HCT116 (cell line): ENCODE results near the gene NAA80. TPM values are rescaled to one million over a fixed set of nuclear protein-coding genes. Genes with fewer than 3 reads are reported as not detected.

ENCODE experiments used
- ATAC-seq: fragments of 200-7000 bp; cut with Tn5 transposase; 2 replicates; pipeline ENCODE4 v1.9.1; 2020; ENCODE audit warnings: mild to moderate bottlenecking, moderate library complexity
- BruUV-seq: library from RNA; stranded (reverse); fragments of 400-500 nt; replicated peaks from 2 replicates; lab custom pipeline; 2021; lab: Mats Ljungman, UMichigan
- CTCF ChIA-PET: fragments of 300-600 bp; sonication (Branson Sonifier 250); formaldehyde crosslinking; loops from one replicate; lab custom pipeline; 2021; ENCODE audit warnings: antibody characterized with exemption; lab: Charles Lee
- POLR2A ChIA-PET: fragments of 300-600, 350-600 bp; sonication (Branson Sonifier 250); formaldehyde crosslinking; loops from one replicate; lab custom pipeline; 2021; ENCODE audit warnings: antibody characterized with exemption; lab: Charles Lee
- RAD21 ChIA-PET, 2 experiments: fragments of 300-600 bp; sonication (Branson Sonifier 250); formaldehyde crosslinking; loops; one replicate each; lab custom pipeline; 2023; ENCODE audit warnings: low total read pairs in 2 of 2; ENCODE audit not compliant: uncharacterized antibody in 2 of 2, unreplicated experiment in 2 of 2, low non-redundant PET in 1 of 2; lab: Charles Lee
- DNase-seq: peaks from one replicate; pipeline ENCODE4 v3.0.0-alpha.2; 2010; ENCODE audit warnings: low read depth, low spot score
- H2AFZ ChIP-seq: fragments of 200-600 bp; shearing (Covaris generic), sonication (generic); 2 replicates; pipeline ENCODE4 v1.6.1; 2017; ENCODE audit warnings: low read depth, mixed run types, mixed read lengths, antibody characterized with exemption, low read length; ENCODE audit not compliant: poor library complexity, severe bottlenecking
- H3K27ac ChIP-seq: 2 replicates; pipeline ENCODE4 v1.5.1; 2012; ENCODE audit warnings: low read depth, low read length
- H3K27me3 ChIP-seq: fragments of 200-600 bp; sonication (generic); 2 replicates; pipeline ENCODE4 v1.6.1; 2016; ENCODE audit warnings: mixed run types, low read length, mixed read lengths; ENCODE audit not compliant: insufficient read depth
- H3K36me3 ChIP-seq, 2 experiments: fragments of 200-500 bp in 1 of 2; fragments of 200-600 bp in 1 of 2; sonication (Bioruptor generic) in 1 of 2; sonication (generic) in 1 of 2; 2 replicates each; pipeline versions ENCODE4 v1.5.1 to v1.6.1; 2014 to 2016; ENCODE audit warnings: low read length in 2 of 2, inconsistent platforms in 1 of 2, mixed read lengths in 1 of 2, mixed run types in 1 of 2; ENCODE audit not compliant: insufficient read depth in 2 of 2, control insufficient read depth in 1 of 2
- H3K4me1 ChIP-seq, 2 experiments: fragments of 200-600 bp in 1 of 2; sonication (generic) in 1 of 2; 2 replicates each; pipeline versions ENCODE4 v1.5.1 to v1.6.1; 2012 to 2017; ENCODE audit warnings: low read length in 2 of 2, inconsistent platforms in 1 of 2, mild to moderate bottlenecking in 1 of 2, mixed read lengths in 1 of 2, mixed run types in 1 of 2, moderate library complexity in 1 of 2; ENCODE audit not compliant: insufficient read depth in 2 of 2, control insufficient read depth in 1 of 2
- H3K4me2 ChIP-seq: fragments of 200-600 bp; sonication (generic); 2 replicates; pipeline ENCODE4 v1.6.1; 2017; ENCODE audit warnings: mixed run types, low read length, mixed read lengths
- H3K4me3 ChIP-seq, 2 experiments: fragments of 200-600 bp in 1 of 2; sonication (generic) in 1 of 2; replicated peaks in 1 of 2; 2 replicates each; pipeline ENCODE4 v1.5.1; 2011 to 2016; ENCODE audit warnings: low read length in 2 of 2, control low read depth in 1 of 2, low read depth in 1 of 2, mild to moderate bottlenecking in 1 of 2, mixed read lengths in 1 of 2, mixed run types in 1 of 2
- H3K79me2 ChIP-seq: fragments of 200-600 bp; sonication (generic); 2 replicates; pipeline ENCODE4 v1.6.1; 2017; ENCODE audit warnings: mild to moderate bottlenecking, mixed run types, low read length, moderate library complexity, mixed read lengths; ENCODE audit not compliant: insufficient read depth
- H3K9ac ChIP-seq: fragments of 200-600 bp; sonication (generic); 2 replicates; pipeline ENCODE4 v1.6.1; 2016; ENCODE audit warnings: low read length, mixed read lengths
- H3K9me2 ChIP-seq: fragments of 200-600 bp; sonication (generic), shearing (Covaris generic); 2 replicates; pipeline ENCODE4 v1.6.1; 2017; ENCODE audit warnings: mixed run types, mild to moderate bottlenecking, moderate library complexity; ENCODE audit not compliant: insufficient read depth
- H3K9me3 ChIP-seq, 2 experiments: fragments of 200-500 bp in 1 of 2; fragments of 200-600 bp in 1 of 2; sonication (Bioruptor generic) in 1 of 2; sonication (generic) in 1 of 2; 2 replicates each; pipeline ENCODE4 v1.6.1; 2014 to 2017; ENCODE audit warnings: low read length in 2 of 2, mixed read lengths in 2 of 2, inconsistent platforms in 1 of 2, low read depth in 1 of 2, mild to moderate bottlenecking in 1 of 2, mixed run types in 1 of 2, moderate library complexity in 1 of 2; ENCODE audit not compliant: control insufficient read depth in 1 of 2, insufficient read depth in 1 of 2
- H4K20me1 ChIP-seq: fragments of 200-600 bp; sonication (generic), shearing (Covaris generic); 2 replicates; pipeline ENCODE4 v1.6.1; 2017; ENCODE audit warnings: mixed run types, mild to moderate bottlenecking, moderate library complexity; ENCODE audit not compliant: insufficient read depth
- ATF3 ChIP-seq: IDR thresholded peaks from 2 replicates; pipeline ENCODE4 v1.6.1; 2012
- CTCF ChIP-seq, 3 experiments: fragments of 200-600 bp in 1 of 3; sonication (generic) in 1 of 3; IDR thresholded peaks in 2 of 3; conservative IDR thresholded peaks in 1 of 3; 2 replicates each; pipeline ENCODE4 v1.5.1; 2012 to 2017; ENCODE audit warnings: low read depth in 2 of 3, low read length in 2 of 3, antibody characterized with exemption in 1 of 3, borderline replicate concordance in 1 of 3, control low read depth in 1 of 3, mild to moderate bottlenecking in 1 of 3, mixed read lengths in 1 of 3, mixed run types in 1 of 3, moderate library complexity in 1 of 3; ENCODE audit not compliant: insufficient read depth in 1 of 3
- POLR2A ChIP-seq: IDR thresholded peaks from 2 replicates; pipeline ENCODE4 v1.7.0; 2011; ENCODE audit warnings: borderline replicate concordance; ENCODE audit not compliant: insufficient read depth, insufficient read length; ENCODE audit errors: extremely low read depth
- REST ChIP-seq: IDR thresholded peaks from 2 replicates; pipeline ENCODE4 v1.6.1; 2012; ENCODE audit warnings: low read depth
- SIN3A ChIP-seq: IDR thresholded peaks from 2 replicates; pipeline ENCODE4 v1.6.1; 2012; ENCODE audit warnings: low read depth
- SP1 ChIP-seq: IDR thresholded peaks from 2 replicates; pipeline ENCODE4 v1.6.1; 2012; ENCODE audit warnings: low read depth
- intact Hi-C: fragments of 100-400 bp; cut with micrococcal nuclease; formaldehyde crosslinking; loops from 2 replicates; pipeline ENCODE4 v1.10.0; 2022
- total RNA-seq: library from RNA; stranded (reverse); gene quantifications from one replicate; pipeline ENCODE4 v1.2.1, GENCODE V29; 2021; ENCODE audit not compliant: unreplicated experiment

Gene NAA80
- total RNA-seq, 1 experiment from 2014 or later = 21.3 TPM

- Histone ChIP-seq H2AFZ (no peak overlapping the region), H3K27me3 (no peaks in the 10 kb centered on the region), H3K27ac (no peak overlapping the region), H3K4me2 (peak overlapping the region; percentile 17; the same call in 1 of the 2 replicates), H3K9me3 (no peaks in the 10 kb centered on the region), H3K4me3 (no peak overlapping the region), H3K9ac (0 out of 2 replicates have a peak overlapping the region, but pooled peaks have one; percentile 19), H3K9me2 (no peaks in the 10 kb centered on the region), H3K79me2 (no peaks in the 10 kb centered on the region), H3K4me1 (peaks cover 25 to 49% of the 10 kb centered on the region in 2 experiments), H4K20me1 (no peaks in the 10 kb centered on the region), H3K36me3 (no peaks in the 10 kb centered on the region)
- intact Hi-C loops = no loop called here
- DNase-seq (no peak), ATAC-seq (no peak)
- TF ChIP-seq ATF3 (no peak), SIN3A (no peak), REST (no peak), POLR2A (no peak), CTCF (IDR thresholded peaks at IDR 0.05 in 2 of 3, conservative IDR thresholded peaks at IDR 0.05 in 1 of 3; ENCODE audit: borderline replicate concordance in 1 of 3, insufficient read depth in 1 of 3, low read depth in 2 of 3, low read length in 2 of 3) (no peak), SP1 (no peak)
- ChIA-PET POLR2A (no interaction called here), CTCF (no interaction called here), RAD21 (no interaction called here)
- no TSS peak for BruUV-seq
Observed at GRCh38 chr3:50304601-50305000, 5.4 kb upstream of the NAA80 start.
